EL (cell line): ENCODE results near the gene CFAP97D2.
"Not testable (repeated sequence)": the region's sequence is repeated elsewhere in the genome, so short reads cannot be mapped to it uniquely, and the experiment has no call there.

ENCODE experiments used
- DNase-seq: peaks from one replicate; pipeline ENCODE4 v3.0.0-alpha.2; 2016

CFAP97D2 gene

DNA sequence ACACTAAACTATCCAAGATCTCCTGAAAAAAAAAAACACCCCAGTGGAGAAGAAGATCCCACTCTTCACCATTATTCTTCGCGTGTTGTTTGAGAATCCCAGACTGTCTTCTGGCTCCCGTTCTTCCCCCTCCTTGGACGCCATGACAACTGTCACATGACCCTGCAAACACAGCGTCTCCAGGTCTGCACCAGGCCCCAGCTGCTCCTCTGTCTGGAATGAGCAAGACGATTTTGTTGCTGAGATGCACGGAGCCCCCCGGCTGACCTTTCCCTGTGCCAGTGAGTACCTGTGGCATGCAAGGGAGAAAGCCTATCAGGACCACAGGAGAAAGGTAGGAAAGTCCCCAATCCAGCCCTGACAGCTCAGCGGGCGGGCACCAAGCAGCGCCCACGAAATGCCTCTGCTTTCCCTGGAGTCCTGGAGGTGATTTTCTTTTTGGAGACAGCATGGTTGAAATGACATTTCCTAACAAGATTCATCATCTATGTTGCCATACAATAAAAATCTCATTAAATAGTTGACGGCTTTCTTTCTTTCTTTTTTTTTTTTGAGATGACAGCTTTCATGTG is at the start of gene CFAP97D2:
CFAP97D2 (plus strand) TSS at position 171 of the 572 bp plus-strand sequence; CDS start at position 245, 74 bp downstream.
- DNase-seq = no peak

DNA sequence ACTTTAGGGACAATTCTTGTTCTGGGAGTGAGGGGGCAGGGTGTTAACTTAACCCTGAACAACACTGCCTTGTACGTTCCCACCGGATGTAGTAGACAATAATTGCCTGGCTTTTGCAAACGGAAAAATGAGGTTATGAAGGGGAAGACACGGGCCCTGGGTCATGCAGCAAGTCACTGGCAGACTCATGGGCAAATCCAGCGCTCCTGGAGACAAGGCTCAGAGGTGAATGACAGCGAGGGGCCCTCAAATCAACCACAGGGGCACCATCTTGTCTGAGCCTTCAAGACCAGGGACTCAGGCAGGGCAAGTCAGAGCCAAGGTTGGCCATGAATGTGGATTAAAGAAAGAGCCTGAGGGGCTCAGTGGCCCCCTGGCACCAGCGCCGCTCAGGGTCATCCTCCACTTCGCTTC is 49.4 kb upstream of the CFAP97D2 start:
- no peak for DNase-seq

DNA sequence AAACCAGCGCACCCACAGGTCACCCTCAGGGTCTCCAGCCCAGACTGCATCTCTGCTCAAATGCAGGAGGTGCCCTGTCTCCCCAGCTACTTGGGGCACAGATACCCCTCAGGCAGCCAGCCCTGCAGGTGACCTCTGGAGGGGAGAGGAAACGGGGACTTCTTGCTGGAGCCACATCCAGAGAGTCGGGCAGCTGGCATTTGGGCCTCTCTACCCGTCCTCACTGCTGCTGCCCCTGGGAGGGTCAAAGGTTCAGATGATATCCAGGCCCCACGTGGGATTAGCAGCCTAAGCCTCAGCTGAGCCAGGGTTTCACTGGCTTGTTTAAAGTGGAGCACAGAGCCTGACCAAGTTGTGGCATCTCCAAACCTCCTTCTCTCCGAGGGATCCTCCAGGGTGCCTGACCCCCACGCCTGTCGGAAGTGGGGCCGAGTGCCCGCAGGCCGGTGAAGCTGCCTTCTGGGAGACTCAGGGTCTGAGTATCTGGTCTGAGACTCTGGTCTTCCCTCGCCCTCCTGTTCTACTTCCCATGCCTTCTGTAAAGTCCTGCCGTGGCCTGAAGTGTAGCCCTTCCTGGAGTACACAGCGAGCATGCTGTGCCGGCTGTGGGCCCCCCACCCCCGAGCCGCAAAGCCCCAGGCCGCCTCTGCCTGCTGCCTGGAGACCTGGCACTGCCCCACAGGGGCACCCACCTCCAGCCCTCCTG is 48.8 kb upstream of the CFAP97D2 start:
- peak; percentile 17 for DNase-seq

DNA sequence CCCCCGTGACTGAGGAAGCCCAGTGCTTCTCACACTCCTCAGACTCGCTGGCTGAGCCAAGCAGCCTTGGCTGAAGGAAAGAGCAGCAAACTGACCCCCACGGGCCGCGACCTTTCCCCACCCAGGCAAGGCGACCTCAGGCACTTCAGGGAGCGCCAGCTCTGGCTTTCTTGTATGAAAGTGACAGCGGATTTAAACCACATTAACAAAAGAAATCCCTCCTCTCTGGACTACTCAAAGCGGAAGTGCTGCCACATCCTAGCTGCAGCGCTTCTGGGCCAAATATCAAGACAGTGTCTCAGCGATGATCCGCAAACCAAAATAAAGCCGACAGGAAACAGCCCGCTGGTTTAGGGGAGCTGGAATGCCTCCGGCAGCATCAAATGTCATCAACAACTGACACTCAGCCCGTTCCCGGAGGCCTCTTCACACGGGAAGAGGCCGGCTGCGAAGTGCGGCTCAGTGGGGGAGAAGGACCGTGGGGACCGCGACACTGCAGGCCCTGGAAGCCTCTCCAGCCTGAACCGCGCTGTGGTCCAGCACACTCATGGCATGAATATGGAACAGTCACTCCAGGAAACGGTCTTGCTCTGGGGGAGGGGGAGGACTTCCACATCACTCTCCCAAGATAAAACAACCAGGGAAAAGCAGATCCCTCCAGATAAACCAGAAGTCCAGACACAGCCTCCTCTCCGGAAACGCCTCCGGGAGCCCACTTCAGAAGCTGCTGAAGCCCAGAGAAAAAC is 48.0 kb upstream of the CFAP97D2 start:
- peak; percentile 94 for DNase-seq

DNA sequence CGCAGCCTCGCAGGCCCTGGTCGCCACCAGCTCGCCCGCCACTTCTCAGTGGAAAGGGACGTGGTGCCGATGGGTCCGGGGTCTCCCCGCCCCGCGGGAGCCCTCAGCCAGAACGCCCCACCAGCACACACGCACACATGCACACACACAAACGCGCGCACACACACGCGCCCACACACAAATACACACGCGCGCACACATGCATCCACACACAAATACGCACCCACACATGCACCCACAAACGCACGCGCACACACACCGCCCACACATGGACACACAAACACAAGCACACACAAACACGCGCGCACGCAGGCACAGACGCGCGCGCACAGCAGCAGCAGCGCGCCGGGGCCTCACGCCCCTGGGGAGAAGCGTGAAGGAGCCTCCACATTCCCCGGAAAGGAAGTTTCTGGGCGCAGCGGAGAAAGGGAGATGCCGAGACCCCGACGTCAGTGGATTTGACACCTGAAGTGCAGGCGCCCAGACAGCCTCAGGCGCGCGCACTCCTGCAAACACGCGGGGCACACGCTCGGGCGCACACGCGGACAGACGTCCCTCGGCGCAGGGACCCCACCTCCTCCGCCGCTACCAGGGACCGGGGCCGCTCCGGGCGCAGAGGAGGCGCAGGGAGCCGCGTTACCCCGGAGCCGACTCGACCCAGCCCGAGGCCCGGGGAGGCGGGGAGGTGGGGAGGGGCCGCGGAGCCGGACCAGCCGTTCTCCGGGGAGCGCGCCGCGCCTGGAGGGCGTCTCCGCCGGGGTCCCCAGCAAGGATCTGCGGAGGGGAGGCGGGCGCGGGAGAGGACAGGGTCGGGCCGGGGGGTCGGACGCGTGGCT is 47.3 kb upstream of the CFAP97D2 start:
- DNase-seq = peak; percentile 41

DNA sequence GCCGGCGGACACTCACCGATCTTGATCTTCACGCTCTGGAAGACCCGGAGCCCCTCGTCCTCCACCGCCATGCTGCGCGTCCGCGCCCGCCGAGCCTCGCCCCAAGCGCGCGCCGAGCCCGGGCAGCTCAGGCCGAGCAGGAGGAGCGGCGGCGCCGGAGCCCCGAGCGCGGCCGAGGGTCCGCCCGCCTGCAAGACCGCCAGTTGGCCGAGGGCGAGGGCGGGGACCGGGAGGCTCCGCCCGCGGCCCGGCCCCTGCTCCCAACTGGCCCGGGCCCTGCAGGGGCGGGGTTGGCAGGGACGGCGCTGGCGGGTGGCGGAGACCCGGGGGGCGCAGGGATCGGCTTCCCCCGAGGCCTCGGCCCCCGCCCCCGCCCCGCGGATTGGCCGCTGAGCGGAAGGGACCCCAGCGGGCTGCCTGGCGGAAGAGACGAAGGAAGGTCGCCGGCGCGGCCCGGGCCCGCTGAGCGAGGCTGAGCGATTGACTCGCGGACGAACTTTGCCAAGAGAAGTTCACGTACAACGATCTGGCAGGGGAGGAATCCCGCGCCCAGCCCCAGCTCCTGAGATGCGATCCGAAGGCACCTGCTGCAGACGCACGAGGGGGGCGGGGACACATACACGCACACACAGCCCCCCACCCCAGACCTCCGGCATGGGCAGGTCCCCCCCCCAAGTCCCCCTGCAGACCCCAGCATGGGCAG is 46.5 kb upstream of the CFAP97D2 start, which contains the start of gene RASA3:
RASA3 (minus strand) TSS at position 205 of the 703 bp plus-strand sequence; CDS start at position 71, 134 bp downstream.
- peak; percentile 81 for DNase-seq

DNA sequence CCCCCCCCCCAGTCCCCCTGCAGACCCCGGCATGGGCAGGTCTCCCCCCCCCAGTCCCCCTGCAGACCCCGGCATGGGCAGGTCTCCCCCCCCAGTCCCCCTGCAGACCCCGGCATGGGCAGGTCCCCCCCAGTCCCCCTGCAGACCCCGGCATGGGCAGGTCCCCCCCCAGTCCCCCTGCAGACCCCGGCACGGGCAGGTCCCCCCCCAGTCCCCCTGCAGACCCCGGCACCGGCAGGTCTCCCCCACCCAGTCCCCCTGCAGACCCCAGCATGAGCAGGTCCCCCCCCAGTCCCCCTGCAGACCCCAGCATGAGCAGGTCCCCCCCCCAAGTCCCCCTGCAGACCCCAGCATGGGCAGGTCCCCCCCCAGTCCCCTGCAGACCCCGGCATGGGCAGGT is 45.9 kb upstream of the CFAP97D2 start:
- DNase-seq = not testable (repeated sequence)

DNA sequence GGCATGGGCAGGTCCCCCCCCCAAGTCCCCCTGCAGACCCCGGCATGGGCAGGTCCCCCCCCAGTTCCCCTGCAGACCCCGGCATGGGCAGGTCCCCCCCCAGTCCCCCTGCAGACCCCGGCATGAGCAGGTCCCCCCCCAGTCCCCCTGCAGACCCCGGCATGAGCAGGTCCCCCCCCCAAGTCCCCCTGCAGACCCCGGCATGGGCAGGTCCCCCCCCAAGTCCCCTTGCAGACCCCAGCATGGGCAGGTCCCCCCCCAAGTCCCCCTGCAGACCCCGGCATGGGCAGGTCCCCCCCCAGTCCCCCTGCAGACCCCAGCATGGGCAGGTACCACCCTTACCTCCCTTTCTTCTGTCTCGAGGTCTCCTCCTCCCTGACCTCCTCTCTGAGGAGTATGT is 45.5 kb upstream of the CFAP97D2 start:
- not testable (repeated sequence) for DNase-seq

DNA sequence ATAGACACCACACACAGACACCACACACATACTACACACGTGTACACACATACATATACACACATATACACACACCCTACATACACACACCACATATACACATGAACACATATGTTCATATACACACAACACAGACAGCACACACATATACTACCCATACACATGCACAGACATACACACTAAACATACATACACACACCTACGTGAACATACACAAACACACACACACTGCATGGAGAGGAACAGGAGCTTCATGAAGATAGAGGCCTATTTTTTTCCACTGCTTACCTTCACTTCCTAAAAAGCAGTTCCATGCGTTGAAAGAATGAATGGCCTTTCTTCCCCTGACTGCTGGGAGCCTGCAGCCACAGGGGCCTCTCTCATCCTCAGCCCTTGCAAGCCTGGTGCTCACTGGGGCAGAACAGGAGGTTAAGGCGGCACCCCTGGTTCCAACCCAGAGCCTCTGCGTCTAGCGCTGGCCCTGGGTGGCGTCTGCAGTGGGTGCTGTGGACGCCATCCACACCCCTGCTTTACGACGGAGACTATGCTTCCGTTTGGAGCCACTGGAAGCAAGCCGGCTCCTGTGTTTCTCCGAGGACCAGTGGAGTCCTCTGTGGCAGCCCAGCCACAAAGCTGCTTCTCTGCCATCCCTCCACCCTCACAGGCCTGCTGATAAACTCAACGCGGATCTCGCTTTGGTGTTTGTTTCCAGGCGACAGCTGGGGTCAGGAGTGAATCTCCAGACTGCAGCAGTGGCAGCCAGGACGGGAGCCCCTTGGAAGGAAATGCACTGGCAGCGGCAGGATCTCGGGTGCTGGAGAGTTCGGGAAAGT is 44.7 kb upstream of the CFAP97D2 start:
- DNase-seq = no peak

DNA sequence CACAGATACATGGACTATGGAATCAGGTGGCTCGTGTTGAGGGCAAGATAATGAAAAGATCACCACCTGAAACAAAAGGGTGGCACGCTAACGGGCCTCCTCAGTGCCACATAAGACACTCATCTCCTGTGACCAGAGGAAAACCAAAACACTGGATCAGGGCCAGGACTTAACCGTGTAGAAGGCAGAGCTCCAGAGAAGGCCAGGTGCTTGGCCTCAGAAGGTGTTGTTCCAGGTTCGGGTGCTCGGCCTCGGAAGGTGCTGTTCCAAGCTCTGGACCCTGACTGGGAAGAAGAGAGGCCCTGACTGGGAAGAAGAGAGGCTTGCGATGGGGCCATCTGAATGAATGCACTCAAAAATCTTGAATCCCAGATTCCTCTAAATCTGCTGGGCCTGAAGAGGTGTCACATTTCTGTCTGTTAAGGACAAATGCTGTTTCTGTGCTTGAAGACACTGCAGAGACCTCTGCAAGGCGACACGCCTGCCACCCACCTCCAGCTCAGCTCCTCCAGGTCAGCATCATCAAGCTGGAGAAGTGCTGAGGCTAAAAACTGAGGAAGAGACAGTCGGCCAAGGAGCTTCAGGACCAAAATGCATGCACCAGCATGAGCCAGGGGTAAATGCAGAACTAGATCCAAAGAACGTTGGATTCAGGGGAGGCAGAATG is 44.0 kb upstream of the CFAP97D2 start:
- DNase-seq = no peak

DNA sequence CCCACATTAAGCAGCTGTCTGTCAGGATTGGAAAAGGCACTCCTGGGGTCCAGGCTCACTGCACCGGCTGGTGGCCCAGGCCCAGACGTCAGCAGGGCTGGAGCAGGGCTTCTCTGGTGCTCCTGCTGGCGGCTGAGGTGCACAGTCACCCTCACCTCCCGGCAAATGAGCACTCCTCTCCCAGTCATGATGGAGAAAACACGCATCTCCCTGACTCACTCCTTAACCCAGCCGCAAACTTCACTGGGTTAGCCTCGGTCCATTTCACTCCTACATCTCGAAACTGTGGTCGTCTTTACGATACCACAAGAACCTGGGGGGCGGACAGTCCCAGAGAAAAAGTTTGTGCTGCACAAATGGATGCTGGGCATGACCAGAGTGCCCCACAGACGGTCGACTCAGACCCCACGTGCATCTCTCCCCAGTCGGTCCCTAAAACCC is 43.3 kb upstream of the CFAP97D2 start:
- no peak for DNase-seq

DNA sequence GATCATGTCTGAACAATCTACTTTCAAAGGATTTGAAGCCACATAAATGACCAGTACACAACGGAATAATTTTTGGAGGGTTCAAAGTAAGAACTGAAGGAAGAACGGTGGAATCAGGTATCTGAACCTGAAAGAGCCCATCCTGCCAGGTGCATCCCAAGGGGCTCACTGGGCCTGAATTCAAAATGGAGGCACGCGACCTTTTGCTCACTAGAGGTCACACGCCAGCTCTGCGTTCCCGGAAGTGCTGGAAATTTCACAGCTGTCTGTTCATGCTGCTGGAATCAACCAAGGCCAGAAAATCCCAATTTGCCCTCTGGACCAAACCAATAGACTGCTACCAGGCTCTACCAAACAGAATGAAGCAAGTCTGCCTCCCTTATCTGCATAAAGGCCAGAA is 42.5 kb upstream of the CFAP97D2 start:
- DNase-seq = no peak

DNA sequence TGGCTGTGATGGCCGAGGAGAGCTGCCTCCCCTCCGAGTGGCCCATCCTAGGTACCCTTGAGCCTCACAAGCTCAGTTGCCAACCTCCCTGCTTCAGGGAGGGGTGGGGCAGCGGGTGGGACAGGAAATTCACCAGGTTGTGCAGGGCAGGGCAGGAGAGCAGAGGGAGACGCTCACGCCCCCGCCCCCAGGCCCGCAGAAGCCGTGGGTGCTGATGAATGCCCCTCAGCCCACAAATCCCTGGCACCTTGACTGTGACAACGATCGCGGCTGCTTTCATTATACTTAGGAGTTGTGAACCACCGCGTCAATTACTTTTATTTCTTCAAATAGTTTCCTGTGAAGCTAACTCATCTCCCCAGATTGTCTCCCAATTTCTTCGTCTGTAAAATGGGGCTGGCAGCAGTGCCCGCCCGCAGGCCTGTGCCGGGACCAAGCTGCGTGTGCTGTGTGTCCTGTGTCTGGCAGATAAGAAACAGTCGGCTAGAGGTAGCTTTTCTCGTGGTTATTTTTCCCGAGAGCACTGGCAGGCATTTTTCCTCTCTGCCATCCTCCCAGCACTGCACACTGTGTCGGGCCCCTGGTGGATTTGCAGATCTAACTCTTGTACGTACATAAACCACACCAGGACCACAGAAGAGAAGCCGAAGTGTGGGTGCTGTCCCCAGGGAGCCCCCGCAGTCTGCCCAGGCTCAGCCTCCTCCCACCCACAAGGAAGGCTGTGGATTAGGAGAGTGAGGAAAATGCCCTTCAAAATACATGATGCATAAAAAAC is 38.7 kb upstream of the CFAP97D2 start:
- no peak for DNase-seq

DNA sequence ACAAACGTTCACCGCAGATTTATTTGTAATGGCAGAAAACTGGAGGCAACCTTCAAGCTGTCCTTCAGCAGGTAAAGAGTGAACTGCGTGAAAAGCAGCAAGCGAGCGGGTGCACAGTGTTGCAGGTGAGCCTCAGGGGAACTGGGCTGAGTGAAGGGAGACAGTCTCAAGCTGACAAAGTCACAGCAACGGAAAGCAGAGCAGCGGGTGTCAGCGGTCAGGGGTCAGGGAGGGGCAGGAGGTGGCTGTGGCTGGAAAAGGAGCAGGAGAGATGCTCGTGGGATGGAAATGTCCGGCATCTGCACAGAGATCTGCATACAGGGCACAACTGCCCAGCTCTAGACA is 38.2 kb upstream of the CFAP97D2 start:
- no peak for DNase-seq

DNA sequence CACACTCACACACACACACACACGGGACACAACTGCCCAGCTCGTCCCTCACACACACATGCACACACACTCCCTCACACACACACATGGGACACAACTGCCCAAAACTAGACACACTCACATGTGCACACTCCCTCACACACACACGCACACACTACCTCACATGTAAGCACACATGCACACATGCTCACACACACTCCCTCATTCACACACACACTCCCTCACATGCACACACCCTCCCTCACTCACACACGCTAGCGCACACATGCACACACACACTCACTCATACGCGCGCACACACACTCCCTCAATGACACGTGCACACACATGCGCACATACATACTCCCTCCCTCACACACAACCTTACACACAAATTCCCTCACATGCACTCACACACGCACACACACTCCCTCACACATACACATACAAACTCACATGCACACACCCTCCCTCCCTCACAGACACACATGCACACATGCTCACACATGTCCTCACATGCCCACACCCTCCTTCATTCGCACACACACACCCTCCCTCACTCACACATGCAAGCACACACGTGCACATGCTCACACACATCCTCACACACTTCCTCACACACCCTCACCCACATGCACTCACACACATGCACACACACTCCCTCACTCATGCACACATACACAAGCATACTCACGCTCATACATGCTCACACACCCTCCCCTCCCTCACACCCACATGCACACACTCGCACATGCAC is 37.6 kb upstream of the CFAP97D2 start:
- no peak for DNase-seq

DNA sequence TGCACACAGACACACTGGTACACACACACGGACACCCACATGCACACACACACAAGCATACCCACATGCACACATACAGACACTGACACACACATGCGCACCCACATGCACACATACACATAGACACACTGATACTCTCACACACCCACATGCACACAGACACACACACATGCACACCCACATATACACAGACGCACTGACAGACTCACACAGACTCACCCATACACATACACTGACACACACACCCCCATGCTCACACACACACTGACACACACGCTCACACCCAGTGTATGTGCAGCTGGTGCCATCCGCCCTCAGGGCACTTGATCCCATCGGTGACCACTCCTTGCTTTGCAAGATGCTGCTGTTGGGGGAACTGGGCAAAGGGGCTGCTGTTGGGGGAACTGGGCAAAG is 36.9 kb upstream of the CFAP97D2 start:
- no peak for DNase-seq

DNA sequence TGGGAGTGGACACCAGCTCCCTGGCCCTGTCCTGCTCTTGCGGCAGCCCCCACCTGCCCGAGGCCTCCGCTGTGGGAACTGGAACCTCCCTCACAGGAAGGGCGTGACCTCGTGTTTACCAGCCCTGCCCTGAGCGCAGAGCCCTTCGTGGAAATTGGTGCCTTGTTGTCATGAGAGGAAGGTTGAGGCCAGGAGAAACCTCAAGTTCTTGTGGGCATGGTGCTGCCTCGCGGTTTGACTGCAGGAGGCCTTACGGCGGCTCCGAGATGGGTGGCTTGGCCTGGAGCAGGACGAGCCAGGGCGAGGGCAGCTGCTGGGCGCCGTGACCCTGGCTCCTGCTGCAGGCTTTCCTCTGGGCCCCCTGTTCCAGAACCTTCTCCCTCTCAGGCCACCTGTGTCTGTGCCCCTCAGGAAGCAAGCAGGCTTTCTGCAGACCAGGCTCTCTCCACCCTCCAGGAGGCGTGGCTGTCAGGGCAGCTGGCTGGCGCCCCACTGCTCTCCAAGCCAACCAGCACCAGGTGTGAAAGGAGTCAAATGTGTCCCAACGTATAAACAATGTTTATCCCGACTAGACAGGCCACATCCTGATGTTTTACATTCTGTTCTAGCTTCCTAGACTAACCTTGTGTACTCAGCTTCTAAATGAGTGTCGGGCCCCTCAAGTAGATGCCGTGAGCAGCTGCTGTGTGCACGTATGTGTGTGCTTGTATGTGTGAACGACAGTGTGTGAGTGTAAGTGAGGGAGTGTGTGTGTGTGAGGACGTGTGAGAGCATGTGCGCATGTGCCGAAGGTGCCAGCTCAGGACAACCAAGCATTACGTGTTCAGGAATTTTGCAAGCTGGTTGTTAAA is 36.2 kb upstream of the CFAP97D2 start:
- DNase-seq = no peak
